GM18909 (cell line): ENCODE results near the gene GPR139.

Experiments used
- ATAC-seq: cut with Tn5 transposase; IDR thresholded peaks from one replicate; pipeline ENCODE4 v1.9.1; 2021; ENCODE audit warnings: mild to moderate bottlenecking; ENCODE audit not compliant: unreplicated experiment, poor library complexity

Gene GPR139

GRCh38 chr16:19994466-19995170 lies 79.1 kb downstream of the GPR139 start:
- ATAC-seq = no peak

DNA sequence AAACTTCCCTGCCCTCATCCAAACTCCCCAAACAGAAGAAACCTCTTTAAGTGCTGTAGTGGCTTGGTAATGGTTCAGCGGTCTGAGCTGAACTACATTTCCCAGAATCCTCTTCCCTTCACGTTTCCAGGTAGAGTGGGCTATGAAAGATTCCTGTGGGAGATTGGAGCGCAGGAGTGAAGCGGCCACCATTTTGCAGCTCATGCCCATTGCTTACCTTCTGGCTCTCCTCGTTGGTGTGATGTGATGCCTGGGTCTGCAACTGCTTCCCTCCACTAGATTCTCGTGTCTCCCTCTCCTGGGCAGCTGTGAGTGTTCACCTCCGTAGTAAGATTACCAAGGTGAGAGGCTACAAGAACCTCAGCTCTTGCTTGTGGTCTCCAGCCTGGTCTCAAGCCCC lies 82.1 kb downstream of the GPR139 start:
- no peak for ATAC-seq

GRCh38 chr16:19984135-19984534 lies 89.6 kb downstream of the GPR139 start:
- ATAC-seq = no peak
